ENCODE results near the gene RETN. TPM values are rescaled to one million over a fixed set of nuclear protein-coding genes. Genes with fewer than 3 reads are reported as not detected.

Gene RETN
- polyA plus RNA-seq, 3 donors = 42.1 to 119 (median 60.0) TPM

- peak within 1 kb of the TSS in 1 of 7 donors; percentile 46 for H3K27ac Mint-ChIP-seq
- Histone ChIP-seq H2AFZ (ENCODE audit: insufficient read depth, low read depth, low read length, poor library complexity, severe bottlenecking) (no peak within 1 kb of the TSS), H3K4me3 (replicated peaks in 1 of 3; ENCODE audit: low read depth in 2 of 3, low read length in 3 of 3) (no peak within 1 kb of the TSS), H3K27ac (ENCODE audit: low read depth in 1 of 2, low read length in 2 of 2) (no peak within 1 kb of the TSS), H3K79me2 (ENCODE audit: insufficient read depth, low read length) (peaks cover 56% of the 10 kb centered on the region), H3K27me3 (ENCODE audit: control insufficient read depth in 2 of 2, insufficient read depth in 2 of 2, low read length in 2 of 2) (no peaks in the 10 kb centered on the region), H3K9me3 (replicated peaks in 1 of 2; ENCODE audit: control insufficient read depth in 1 of 2, insufficient read depth in 1 of 2, low read length in 2 of 2) (no peaks in the 10 kb centered on the region), H3K4me1 (ENCODE audit: control insufficient read depth in 1 of 2, insufficient read depth in 2 of 2, low read length in 2 of 2) (peaks cover 34 to 43% of the 10 kb centered on the region in 2 donors), H4K20me1 (ENCODE audit: insufficient read depth, low read length) (peaks cover 11% of the 10 kb centered on the region), H3K36me3 (replicated peaks in 1 of 2; ENCODE audit: control insufficient read depth in 1 of 2, insufficient read depth in 2 of 2, low read length in 2 of 2) (peaks cover 11 to 19% of the 10 kb centered on the region in 2 donors), H3K9ac (ENCODE audit: insufficient read depth, low read length, poor library complexity, severe bottlenecking) (no peak within 1 kb of the TSS), H3K4me2 (replicated peaks; ENCODE audit: extremely low read depth, low read length, poor library complexity, severe bottlenecking) (no peak within 1 kb of the TSS)
- DNase-seq = no peak
- peaks cover 0 to 2% (median 0%) of the 10 kb centered on the region in 7 donors for H3K9me3 Mint-ChIP-seq
- no peak for TF ChIP-seq CTCF (IDR thresholded peaks at IDR 0.05)
- H3K4me3 Mint-ChIP-seq = no peak within 1 kb of the TSS
- peaks cover 41% of the 10 kb centered on the region for H3K4me1 Mint-ChIP-seq
- intact Hi-C loops (cut with micrococcal nuclease) = loop anchor here in 1 of 2 donors (10.0 kb wide), 1 partner anchor 271 kb away; the partner anchor contains the start of gene MAP2K7
- H3K36me3 Mint-ChIP-seq = peaks cover 17 to 23% of the 10 kb centered on the region in 2 donors
- peaks cover 0 to 4% (median 2%) of the 10 kb centered on the region in 3 donors for H3K27me3 Mint-ChIP-seq (ENCODE audit: low read depth in 3 of 3)
- WGBS (ENCODE audit: insufficient coverage) = 100% methylated on average over 1 of the region's 2 CpGs
These were observed 35.2 kb upstream of the RETN start, which contains the start of gene PCP2 for GRCh38 chr19:7633698-7634097. PCP2 (minus strand) TSS chr19:7633719; CDS start chr19:7633457, 262 bp downstream.

- WGBS (ENCODE audit: insufficient coverage) = 80% methylated on average over 3 of the region's 6 CpGs
- Histone ChIP-seq H3K36me3 (replicated peaks in 1 of 2; ENCODE audit: control insufficient read depth in 1 of 2, insufficient read depth in 2 of 2, low read length in 2 of 2) (peaks cover 30 to 39% of the 10 kb centered on the region in 2 donors), H3K27me3 (ENCODE audit: control insufficient read depth in 2 of 2, insufficient read depth in 2 of 2, low read length in 2 of 2) (no peaks in the 10 kb centered on the region), H3K9ac (ENCODE audit: insufficient read depth, low read length, poor library complexity, severe bottlenecking) (no peak overlapping the region), H3K4me2 (replicated peaks; ENCODE audit: extremely low read depth, low read length, poor library complexity, severe bottlenecking) (no peak overlapping the region), H3K79me2 (ENCODE audit: insufficient read depth, low read length) (peaks cover 58% of the 10 kb centered on the region), H4K20me1 (ENCODE audit: insufficient read depth, low read length) (peaks cover 30% of the 10 kb centered on the region), H2AFZ (ENCODE audit: insufficient read depth, low read depth, low read length, poor library complexity, severe bottlenecking) (no peak overlapping the region), H3K4me1 (ENCODE audit: control insufficient read depth in 1 of 2, insufficient read depth in 2 of 2, low read length in 2 of 2) (peaks cover 34 to 44% of the 10 kb centered on the region in 2 donors), H3K27ac (ENCODE audit: low read depth in 1 of 2, low read length in 2 of 2) (no peak overlapping the region), H3K4me3 (replicated peaks in 1 of 3; ENCODE audit: low read depth in 2 of 3, low read length in 3 of 3) (no peak overlapping the region), H3K9me3 (replicated peaks in 1 of 2; ENCODE audit: control insufficient read depth in 1 of 2, insufficient read depth in 1 of 2, low read length in 2 of 2) (no peaks in the 10 kb centered on the region)
- no peak for DNase-seq
- no peak for TF ChIP-seq CTCF (IDR thresholded peaks at IDR 0.05)
- H3K27ac Mint-ChIP-seq = peak overlapping the region in 1 of 7 donors; percentile 3
- peaks cover 47% of the 10 kb centered on the region for H3K4me1 Mint-ChIP-seq
- peak overlapping the region in 1 of 2 donors; percentile 27 for H3K4me3 Mint-ChIP-seq
- no peaks in the 10 kb centered on the region for H3K9me3 Mint-ChIP-seq
- intact Hi-C loops (cut with micrococcal nuclease) = loop anchor here (5.0 to 10.0 kb wide), 3 partner anchors 42 to 269 kb away; partner anchors contain the start of genes MAP2K7 (in 1 of the 2), MCEMP1 (in 1 of the 2) and TRAPPC5 (in 1 of the 2)
- peaks cover 0 to 3% (median 2%) of the 10 kb centered on the region in 3 donors for H3K27me3 Mint-ChIP-seq (ENCODE audit: low read depth in 3 of 3)
- peaks cover 35 to 42% of the 10 kb centered on the region in 2 donors for H3K36me3 Mint-ChIP-seq
These were observed 33.2 kb upstream of the RETN start for GRCh38 chr19:7635670-7636069.
